AG20443 (cell line): Measurements from ENCODE around the gene WFIKKN2.
"Not testable (repeated sequence)": the region's sequence is repeated elsewhere in the genome, so short reads cannot be mapped to it uniquely, and the experiment has no call there.

ENCODE experiments used
- DNase-seq: peaks from one replicate; pipeline ENCODE4 v3.0.0; 2012; ENCODE audit warnings: low spot score, mixed read lengths

Gene WFIKKN2

DNA sequence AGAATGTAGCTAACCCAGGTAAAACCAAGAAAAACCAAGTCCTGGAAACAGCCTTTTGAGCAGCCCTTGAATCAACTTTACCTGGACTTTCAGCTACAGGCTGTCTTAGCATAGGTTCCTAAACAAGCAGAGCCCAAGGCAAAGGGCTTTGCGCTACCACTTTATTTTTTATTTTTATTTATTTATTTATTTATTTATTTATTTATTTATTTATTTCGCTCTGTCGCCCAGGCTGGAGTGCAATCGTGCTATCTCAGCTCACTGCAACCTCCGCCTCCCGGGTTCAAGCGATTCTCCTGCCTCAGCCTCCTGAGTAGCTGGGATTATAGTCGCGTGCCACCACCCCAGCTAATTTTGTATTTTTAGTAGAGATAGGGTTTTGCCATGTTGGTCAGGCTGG, 41.7 kb downstream of the WFIKKN2 start:
- not testable (repeated sequence) for DNase-seq

DNA sequence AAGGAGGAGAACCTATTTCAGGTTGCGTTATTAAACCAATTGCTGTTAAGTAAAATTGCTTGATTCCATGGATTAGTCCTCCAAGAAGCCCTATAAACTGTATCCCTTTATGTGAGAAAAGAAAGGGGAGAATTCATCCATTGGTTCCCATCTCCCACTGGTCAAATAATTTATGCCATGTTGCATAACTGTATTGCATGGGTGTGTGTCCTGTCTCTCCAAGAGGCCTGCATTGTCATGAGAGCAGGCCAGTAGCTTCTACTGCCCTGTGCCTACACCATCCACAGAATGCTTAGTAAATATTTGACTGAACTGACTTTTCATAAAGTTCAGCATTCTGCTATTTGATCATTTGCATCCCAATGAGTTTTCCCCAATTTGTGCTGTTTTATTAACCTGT, 42.5 kb downstream of the WFIKKN2 start:
- no peak for DNase-seq

GRCh38 chr17:50879086-50879485, 43.7 kb downstream of the WFIKKN2 start:
- DNase-seq = no peak

GRCh38 chr17:50881182-50881581, 45.8 kb downstream of the WFIKKN2 start:
- no peak for DNase-seq

- DNase-seq = peak; percentile 74
Measured at GRCh38 chr17:50882851-50883250, 47.5 kb downstream of the WFIKKN2 start.

DNA sequence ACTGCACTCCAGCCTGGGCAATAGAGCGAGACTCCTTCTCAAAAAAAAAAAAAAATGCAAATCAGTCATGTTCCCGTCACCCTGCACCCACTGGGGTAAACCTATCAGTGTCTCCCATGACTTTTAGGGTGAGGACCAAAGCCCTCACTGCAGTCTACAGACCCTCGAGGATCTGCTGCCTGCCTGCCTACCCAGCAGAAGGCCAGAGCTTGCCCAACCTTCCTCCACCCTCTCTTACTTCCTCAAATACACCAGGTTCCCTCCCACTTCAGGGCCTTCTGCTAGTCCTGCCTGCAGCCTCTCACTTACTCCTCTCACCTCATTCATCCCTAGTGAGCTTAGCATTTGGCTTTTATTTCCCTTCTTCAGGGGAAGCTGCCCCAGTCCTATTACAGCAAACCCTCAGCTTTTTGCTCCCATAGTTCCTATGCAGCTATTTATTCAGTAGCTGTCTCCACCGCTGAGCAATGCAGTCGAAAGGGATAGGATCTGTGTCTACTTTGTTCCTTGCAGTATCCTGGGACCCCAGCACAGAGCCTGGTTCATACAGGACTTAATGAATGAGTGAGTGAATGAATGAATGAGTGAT, 48.6 kb downstream of the WFIKKN2 start:
- no peak for DNase-seq

- no peak for DNase-seq
Measured at GRCh38 chr17:50884439-50885311, 49.3 kb downstream of the WFIKKN2 start.

- DNase-seq = no peak
Measured at GRCh38 chr17:50887705-50888245, 52.4 kb downstream of the WFIKKN2 start.

GRCh38 chr17:50889528-50890118, 54.2 kb downstream of the WFIKKN2 start:
- DNase-seq = no peak

GRCh38 chr17:50890675-50891516, 55.5 kb downstream of the WFIKKN2 start:
- no peak for DNase-seq

DNA sequence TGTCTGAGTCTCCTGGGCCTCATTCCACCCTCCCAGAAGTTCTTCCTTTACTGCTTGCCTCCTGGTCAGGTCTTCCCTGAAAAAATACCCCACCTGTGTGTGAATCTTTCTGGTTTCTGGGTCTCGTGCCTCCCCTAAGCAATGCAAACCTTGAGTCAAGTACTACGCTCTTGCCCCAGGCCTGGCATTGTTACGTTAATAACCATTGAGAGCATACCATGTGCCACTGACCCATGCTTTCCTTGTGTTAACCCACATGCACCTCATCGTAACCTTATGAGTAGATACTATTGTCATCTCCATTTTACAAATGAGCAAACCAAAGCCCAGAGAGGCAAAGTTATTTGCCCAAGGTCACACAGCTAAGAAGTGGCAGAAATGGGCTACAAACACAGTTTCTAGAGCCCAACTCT, 56.2 kb downstream of the WFIKKN2 start:
- no peak for DNase-seq
